Esophagus squamous epithelium (tissue), 4 donors: ENCODE measurements around the gene CPED1.

Source experiments
- POLR2A ChIP-seq, 4 donors: fragments of 450-650 bp; IDR thresholded peaks; one replicate each; pipeline ENCODE4 v1.6.1; 2017; ENCODE audit warnings: antibody characterized with exemption in 4 of 4, mild to moderate bottlenecking in 4 of 4, moderate library complexity in 3 of 4
- TF ChIP-seq, protein P1 (sequence below), 6 experiments: fragments of 450-650 bp in 4 of 6; fragments of 200-600 bp in 2 of 6; sonication (generic) in 2 of 6; IDR thresholded peaks; one replicate each; pipeline ENCODE4 v1.5.1; 2016 to 2019; ENCODE audit warnings: antibody characterized with exemption in 6 of 6, mild to moderate bottlenecking in 4 of 6, moderate library complexity in 4 of 6

DNA sequence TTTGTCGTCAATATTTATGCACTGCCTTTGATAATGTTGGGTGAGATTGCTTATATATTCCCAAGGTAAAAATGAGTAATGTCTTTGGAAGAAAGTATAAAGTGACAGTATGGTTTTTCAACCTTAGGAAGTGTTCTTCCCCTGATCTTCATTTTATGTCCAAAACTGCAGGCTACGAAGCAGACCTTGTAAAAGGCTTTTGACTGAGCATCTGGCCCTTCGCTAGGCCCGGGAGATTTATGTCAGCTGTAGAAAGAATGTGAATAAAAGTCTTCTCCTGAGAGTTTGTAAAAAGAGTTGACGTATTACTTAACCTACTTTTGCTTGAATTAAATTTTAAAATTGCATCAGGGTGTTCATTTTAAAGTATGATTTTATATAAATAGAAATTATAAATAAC lies 116.8 kb downstream of the CPED1 start:
- TF ChIP-seq, protein P1, sequence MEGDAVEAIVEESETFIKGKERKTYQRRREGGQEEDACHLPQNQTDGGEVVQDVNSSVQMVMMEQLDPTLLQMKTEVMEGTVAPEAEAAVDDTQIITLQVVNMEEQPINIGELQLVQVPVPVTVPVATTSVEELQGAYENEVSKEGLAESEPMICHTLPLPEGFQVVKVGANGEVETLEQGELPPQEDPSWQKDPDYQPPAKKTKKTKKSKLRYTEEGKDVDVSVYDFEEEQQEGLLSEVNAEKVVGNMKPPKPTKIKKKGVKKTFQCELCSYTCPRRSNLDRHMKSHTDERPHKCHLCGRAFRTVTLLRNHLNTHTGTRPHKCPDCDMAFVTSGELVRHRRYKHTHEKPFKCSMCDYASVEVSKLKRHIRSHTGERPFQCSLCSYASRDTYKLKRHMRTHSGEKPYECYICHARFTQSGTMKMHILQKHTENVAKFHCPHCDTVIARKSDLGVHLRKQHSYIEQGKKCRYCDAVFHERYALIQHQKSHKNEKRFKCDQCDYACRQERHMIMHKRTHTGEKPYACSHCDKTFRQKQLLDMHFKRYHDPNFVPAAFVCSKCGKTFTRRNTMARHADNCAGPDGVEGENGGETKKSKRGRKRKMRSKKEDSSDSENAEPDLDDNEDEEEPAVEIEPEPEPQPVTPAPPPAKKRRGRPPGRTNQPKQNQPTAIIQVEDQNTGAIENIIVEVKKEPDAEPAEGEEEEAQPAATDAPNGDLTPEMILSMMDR (IDR thresholded peaks at IDR 0.05), result no peak
- no peak for TF ChIP-seq POLR2A (IDR thresholded peaks at IDR 0.05)
